DMS153 treated with DMSO at 0.1 percent for 48 hours (cell line): ENCODE results near the gene APH1B.
A peak's percentile ranks its signal among the peaks of the same experiment; 100 is the strongest.
"Not testable (repeated sequence)": the region's sequence is repeated elsewhere in the genome, so short reads cannot be mapped to it uniquely, and the experiment has no call there.

ENCODE experiments used
- DNase-seq: peaks from one replicate; lab custom pipeline; 2025; ENCODE audit not compliant: unreplicated experiment; lab: John Stamatoyannopoulos, UW

The APH1B gene

DNA sequence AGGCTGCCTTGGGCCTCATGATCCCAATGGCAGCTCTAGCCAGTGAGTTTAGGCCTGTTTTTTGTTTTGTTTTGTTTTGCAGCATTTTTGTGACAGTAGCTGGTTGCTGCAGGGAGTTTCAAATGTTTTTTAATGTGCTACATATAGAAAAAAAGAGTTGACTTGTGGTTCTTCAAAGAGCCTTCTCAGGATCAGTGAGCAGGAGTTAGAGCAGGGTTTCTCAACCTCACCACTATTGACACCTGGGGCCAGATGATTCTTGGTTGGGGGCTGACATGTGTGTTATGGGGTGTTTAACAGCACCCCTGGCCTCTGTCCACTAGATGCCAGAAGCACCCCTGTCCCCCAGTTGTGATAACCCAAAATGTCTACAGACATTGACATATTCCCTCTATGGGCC, 17.9 kb downstream of the APH1B start:
- DNase-seq = no peak

- peak; percentile 4 for DNase-seq
Measured at GRCh38 chr15:63296195-63296594, 18.8 kb downstream of the APH1B start.

DNA sequence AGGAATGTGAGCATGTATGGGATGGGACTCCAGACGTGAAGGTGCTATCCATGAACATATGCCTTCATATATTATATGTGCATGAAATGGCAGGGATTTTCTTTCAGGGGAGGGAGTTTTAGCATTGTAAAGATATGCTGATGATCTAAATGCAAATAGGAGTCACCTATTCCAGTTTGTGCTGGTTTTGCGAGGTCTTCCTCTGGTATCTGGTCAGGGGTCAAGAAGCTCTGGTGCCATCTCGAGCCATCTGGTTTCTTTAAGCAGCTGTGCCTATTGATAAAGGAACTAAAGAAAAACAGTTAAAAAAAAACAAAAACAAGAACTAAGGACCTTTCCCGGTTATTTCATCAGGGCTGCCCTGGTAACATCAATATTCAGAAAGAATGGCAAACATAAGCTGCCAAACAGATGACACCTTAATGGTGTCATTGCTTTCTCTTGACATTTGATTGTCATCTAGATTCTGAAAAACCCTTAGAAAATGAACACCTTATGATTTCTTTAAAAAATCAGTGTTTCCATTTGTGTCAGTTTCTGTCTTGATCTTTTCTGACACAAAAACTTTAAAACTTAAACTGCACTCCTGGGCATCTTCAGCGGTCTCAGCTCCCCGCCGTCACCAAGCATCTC, 22.7 kb downstream of the APH1B start:
- DNase-seq = no peak

GRCh38 chr15:63301088-63301487, 23.7 kb downstream of the APH1B start:
- no peak for DNase-seq

DNA sequence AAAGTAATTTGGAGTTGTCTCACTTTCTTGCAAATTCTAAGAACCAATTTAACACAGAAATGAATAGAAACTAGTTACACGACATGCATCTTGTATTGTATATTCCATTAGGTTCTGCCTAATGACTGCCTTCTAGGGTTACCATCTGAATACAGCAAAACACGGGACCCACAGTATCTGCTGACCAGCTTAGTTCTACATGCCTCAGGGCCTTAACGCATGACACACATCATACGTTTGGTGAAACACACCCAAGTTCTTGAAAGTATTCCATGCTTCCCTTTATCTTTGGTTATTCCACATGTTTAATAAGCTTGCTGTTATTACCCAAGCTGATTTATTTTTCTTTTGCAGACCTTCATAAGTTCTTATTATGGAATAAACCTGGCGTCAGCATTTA, 27.9 kb downstream of the APH1B start:
- no peak for DNase-seq

GRCh38 chr15:63306492-63307073, 29.2 kb downstream of the APH1B start:
- no peak for DNase-seq

- DNase-seq = no peak
Measured at GRCh38 chr15:63308491-63308890, 31.1 kb downstream of the APH1B start.

DNA sequence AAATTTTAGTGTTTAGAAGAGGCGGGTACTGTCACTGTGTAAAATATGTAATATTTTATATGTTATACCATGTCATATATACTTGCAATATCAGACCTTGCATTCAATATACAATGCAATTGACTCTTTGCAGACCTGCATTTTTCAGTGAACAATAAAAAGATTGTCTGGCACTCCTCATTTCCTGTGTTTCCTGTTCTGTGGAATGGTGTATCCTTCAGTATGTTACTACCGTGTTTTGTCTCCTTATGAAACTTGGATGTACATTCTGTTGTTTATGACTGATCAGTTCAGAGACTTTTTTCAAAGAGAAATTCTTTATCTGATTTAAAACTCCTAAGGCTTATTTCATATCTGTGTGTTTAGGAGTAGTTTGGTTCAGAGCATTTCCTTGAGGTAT, 31.5 kb downstream of the APH1B start:
- DNase-seq = no peak

- DNase-seq = no peak
Measured at GRCh38 chr15:63310646-63311045, 33.2 kb downstream of the APH1B start.

DNA sequence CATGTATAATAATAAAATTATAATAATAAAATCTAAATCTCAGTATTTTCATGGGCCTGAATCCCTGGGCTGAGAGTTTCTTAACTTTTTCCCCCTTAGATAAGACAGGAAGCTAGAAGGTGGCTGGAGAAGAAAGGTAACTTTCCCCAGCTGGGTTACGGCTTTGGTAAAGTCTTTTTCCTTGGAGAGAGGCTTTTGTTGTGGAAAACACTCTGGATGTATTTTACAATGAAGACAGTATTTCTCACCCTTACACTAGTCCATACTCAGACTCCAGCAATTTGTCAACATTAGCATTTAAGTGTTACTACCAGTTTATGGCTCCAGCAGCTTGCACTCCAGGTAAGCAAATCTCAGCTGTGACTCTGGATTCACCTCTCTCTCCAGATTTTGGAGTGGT, 34.9 kb downstream of the APH1B start:
- no peak for DNase-seq

- DNase-seq = no peak
Measured at GRCh38 chr15:63313825-63314224, 36.4 kb downstream of the APH1B start.

DNA sequence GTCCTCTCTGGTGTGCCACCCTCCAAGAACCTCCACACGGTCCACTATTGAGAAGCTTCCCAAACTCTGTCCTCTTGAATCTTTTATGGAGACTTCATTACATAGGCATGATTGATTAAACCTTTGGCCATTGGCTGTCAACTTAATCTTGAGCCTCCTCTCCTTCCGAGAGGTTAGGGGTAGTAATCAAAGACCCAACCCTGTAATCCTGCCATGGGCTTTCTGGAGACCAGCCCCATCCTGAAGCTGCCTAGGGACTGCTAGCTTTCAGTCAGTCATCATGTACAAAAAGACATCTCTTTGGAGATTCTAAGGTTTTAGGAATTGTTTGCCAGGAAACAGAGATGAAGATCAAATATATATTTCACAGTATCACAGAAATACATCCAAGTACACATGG, 37.0 kb downstream of the APH1B start:
- DNase-seq = no peak

GRCh38 chr15:63318344-63318743, 40.9 kb downstream of the APH1B start:
- DNase-seq = no peak

DNA sequence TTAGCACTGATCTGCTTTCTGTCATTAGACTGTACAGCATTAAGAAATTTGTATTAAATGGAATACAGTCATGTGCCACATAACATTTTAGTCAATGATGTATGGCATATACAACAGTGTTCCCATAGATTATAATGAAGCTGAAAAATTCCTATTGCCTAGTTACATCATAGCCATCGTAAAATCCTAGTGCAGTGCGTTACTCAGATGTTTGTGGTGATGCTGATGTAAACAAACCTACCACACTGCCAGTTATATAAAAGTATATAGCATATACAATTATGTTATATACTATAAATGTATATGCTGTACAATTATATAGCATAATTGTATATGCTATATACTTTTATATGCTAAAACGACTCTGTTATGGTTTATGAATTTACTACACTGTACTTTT, 41.7 kb downstream of the APH1B start:
- no peak for DNase-seq

- DNase-seq = not testable (repeated sequence)
Measured at GRCh38 chr15:63320446-63320845, 43.0 kb downstream of the APH1B start.

DNA sequence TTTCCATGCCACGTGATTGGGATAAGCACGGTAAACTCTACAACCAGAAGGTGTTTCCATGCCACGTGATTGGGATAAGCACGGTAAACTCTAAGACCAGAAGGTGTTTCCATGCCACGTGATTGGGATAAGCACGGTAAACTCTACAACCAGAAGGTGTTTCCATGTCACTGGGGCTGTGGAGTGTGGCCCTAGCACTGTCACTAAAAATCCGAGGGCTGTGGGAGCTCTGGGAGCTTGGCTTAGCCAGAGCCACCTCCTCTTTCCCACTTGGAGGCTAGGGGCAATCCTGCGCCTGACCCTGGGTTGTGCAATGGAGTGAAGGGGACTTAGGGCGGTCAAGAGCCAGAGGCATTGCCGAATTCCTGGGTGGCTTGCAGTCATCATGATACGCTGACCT, 43.6 kb downstream of the APH1B start:
- DNase-seq = not testable (repeated sequence)

DNA sequence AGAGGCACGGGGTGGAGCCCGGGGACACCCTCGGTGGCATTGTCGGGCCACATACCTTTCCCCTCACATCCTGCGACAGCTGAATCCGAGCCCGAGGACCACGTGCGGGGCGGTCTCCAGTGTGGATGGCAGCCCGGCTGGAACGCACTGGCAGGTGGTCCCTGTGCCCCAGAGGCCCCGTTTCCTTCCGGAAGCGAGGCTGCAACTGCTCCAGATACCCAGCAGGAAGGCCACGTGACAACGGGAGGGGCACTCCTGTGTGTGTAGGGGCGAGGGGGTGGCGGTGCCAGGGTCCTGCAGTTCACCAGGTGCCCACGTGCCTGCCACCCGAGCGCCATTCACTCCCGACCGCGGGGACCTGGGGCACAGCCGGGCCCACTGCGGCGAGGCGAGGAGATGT, 44.1 kb downstream of the APH1B start:
- no peak for DNase-seq

- DNase-seq = no peak
Measured at GRCh38 chr15:63322541-63322940, 45.1 kb downstream of the APH1B start.

GRCh38 chr15:63323798-63324563, 46.6 kb downstream of the APH1B start:
- DNase-seq = no peak

DNA sequence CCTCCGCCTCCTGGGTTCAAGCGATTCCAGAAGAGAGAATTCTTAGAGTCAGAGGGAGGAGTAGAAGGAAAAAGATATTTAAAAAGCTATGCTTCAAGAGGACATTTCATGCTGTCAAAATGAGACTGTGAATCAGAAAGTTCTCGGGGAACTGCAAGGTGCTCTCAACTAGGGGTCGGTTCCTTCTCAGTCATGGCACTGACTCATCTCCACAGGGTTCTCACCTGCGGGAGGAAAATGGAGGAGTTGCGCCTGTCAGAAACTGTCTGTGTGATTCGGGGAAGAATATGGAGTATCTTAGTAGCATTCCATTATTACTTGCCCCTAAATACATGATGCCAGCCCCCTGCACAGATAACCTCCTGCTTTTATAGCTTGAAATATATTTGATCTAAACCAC, 47.4 kb downstream of the APH1B start:
- DNase-seq = no peak

DNA sequence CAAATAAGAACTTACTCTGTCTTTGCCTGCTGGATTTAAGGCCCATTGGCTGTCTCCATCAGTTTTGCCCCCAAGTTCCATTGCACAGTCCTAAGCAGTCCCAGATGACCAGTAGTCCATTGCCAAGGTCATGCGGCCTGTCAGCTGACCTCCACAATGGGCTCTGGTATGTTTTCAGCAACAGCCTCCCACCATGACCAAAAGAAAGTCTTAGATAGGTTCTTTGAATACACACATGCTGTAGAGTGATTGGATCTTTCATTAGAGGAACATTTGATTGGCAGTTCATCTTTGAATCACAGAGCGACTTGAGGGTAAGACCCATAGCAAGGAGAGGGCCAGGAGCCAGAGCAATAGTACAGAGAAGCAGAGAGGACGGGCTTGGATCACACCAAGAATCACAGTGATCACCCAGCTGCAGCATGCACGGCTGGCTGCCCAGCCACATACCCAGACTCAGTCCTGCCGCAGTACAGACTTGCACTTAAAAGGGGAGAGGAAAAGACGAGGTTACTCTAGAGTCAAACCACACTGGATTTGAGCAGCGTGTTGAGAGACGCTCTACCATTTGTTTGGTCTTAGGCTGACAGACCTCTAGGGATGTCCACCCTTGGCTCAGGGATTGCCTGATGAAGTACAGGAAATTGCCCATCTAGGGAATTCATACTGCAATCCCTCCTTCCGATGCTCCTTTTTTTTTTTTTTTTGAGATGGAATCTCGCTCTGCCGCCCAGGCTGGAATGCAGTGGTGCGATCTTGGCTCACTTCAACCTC, 50.4 kb downstream of the APH1B start:
- DNase-seq = no peak
